Stomach smooth muscle (tissue), 2 donors: ENCODE results near the gene COPS2.
"Not testable (repeated sequence)": the region's sequence is repeated elsewhere in the genome, so short reads cannot be mapped to it uniquely, and the experiment has no call there.

Experiments
- H3K27ac ChIP-seq: one replicate; pipeline ENCODE4 v1.7.0; 2013; ENCODE audit warnings: mild to moderate bottlenecking, low read length, inconsistent platforms
- H3K27me3 ChIP-seq, 2 donors: one replicate each; pipeline ENCODE4 v1.7.0; 2013; ENCODE audit warnings: low read length in 2 of 2; ENCODE audit not compliant: insufficient read depth in 2 of 2, control insufficient read depth in 1 of 2
- H3K36me3 ChIP-seq, 2 donors: one replicate each; pipeline ENCODE4 v1.7.0; 2013; ENCODE audit warnings: low read length in 2 of 2; ENCODE audit not compliant: control insufficient read depth in 2 of 2, insufficient read depth in 2 of 2
- H3K4me1 ChIP-seq: one replicate; pipeline ENCODE4 v1.7.0; 2013; ENCODE audit warnings: low read length; ENCODE audit not compliant: control insufficient read depth, insufficient read depth
- H3K4me3 ChIP-seq, 2 donors: one replicate each; pipeline ENCODE4 v1.7.0; 2013; ENCODE audit warnings: low read length in 2 of 2
- H3K9ac ChIP-seq, 2 donors: one replicate each; pipeline ENCODE4 v1.7.0; 2013; ENCODE audit warnings: low read length in 2 of 2, mild to moderate bottlenecking in 1 of 2
- H3K9me3 ChIP-seq, 2 donors: one replicate each; pipeline ENCODE4 v1.7.0; 2013; ENCODE audit warnings: low read length in 2 of 2; ENCODE audit not compliant: control insufficient read depth in 2 of 2
- donor health status: healthy.
- donor health status: Pancreatic carcinoma.

The COPS2 gene

DNA sequence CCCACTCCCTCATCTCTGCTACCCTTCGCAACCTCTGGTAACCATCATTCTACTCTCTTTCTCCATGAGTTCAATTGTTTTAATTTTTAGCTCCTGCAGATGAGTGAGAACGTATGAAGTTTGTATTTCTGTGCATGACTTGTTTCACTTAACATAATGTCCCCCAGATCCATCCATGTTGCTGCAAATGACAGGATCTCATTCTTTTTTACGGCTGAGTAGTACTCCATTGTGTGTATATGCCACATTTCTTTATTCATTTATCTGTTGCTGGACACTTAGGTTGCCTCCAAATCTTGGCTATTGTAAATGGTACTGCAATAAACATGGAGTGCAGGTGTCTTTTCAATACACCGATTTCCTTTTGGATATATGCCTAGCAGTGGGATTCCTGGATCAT is 26.7 kb upstream of the COPS2 start:
- Histone ChIP-seq H3K9ac (no peak overlapping the region), H3K9me3 (no peaks in the 10 kb centered on the region), H3K4me3 (no peak overlapping the region), H3K4me1 (no peaks in the 10 kb centered on the region), H3K27me3 (no peaks in the 10 kb centered on the region), H3K27ac (no peak overlapping the region), H3K36me3 (no peaks in the 10 kb centered on the region)

DNA sequence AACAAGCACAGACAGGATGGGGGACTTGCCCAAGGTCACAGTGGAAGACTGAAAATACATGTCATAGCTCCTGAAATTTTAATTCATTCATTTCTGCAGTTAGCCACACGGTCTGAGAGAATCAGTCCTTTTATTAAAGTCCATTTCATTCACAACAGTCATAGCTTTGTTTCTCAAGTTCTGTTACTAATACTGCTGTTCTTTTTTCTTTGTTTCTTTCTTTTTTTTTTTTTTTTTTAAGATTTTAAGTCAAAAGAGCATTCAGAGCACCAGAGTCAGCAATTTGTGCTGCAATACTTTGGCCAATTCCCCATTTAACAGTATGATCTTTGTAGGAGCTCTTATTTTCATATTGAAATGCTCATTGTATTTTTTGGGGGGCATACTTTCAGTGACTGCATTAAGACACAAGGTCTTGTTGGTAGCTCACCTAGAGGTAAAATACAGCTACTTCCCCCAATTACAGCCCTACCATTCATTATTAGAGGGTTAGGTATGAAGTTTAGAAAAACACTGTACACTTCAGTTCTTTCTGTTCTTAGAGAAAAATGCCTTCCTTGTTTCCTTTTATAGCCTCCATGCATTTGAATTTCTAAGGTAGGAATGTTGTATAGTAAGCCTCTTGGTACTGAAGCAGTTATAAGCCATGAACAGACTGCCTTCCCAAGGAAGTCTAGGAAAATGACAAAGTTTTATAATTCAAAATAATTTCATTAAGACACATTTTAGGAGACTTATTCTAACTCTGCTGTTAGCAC is 24.2 kb upstream of the COPS2 start:
- Histone ChIP-seq H3K36me3 (no peaks in the 10 kb centered on the region), H3K27ac (no peak overlapping the region), H3K4me3 (no peak overlapping the region), H3K9me3 (no peaks in the 10 kb centered on the region), H3K4me1 (no peaks in the 10 kb centered on the region), H3K27me3 (no peaks in the 10 kb centered on the region), H3K9ac (no peak overlapping the region)

- no peaks in the 10 kb centered on the region for H3K36me3 ChIP-seq
- no peak overlapping the region for H3K27ac ChIP-seq
- H3K4me3 ChIP-seq = no peak overlapping the region
- H3K9ac ChIP-seq = no peak overlapping the region
- H3K9me3 ChIP-seq = no peaks in the 10 kb centered on the region
- H3K4me1 ChIP-seq = no peaks in the 10 kb centered on the region
- no peaks in the 10 kb centered on the region for H3K27me3 ChIP-seq
Measured at GRCh38 chr15:49178497-49178896, 23.1 kb upstream of the COPS2 start.

DNA sequence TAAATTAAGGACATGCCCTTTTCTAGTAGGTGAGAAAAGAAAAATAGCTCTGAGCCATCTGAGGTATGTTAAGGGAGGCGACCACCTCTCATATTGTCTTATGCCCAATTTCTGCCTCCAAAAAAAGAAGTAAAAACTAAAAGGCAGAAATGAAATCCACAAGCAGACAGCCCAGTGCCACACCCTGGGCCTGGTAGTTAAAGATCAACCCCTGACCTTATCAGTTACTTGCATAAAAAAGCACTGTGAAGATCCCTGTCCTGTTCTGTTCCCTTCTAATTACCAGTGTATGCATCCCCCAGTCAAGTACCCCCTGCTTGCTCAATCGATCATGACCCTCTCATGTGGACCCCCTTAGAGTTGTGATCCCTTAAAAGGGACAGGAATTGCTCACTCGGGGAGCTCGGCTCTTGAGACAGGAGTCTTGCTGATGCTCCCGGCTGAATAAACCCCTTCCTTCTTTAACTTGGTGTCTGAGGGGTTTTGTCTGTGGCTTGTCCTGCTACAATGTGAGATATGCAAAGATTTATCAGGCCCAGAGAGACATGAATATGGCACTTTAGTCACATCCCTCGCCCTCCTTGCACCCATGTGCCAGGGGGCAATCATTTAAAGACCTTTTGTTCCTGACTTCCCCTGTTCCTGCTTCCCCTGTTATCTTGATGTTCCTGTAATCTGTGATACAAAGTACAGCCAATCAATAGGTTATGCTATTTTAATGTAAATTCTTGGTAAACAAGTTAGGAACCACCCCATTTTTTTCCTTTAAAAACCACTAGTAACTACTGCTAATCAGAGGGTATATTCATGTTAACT is 20.4 kb upstream of the COPS2 start:
- not testable (repeated sequence) for H3K4me1 ChIP-seq, H3K27ac ChIP-seq, H3K27me3 ChIP-seq, H3K9me3 ChIP-seq, H3K4me3 ChIP-seq, H3K9ac ChIP-seq, H3K36me3 ChIP-seq

GRCh38 chr15:49174902-49175301 is 19.5 kb upstream of the COPS2 start:
- no peaks in the 10 kb centered on the region for H3K27me3 ChIP-seq
- no peak overlapping the region for H3K4me3 ChIP-seq
- H3K9ac ChIP-seq = no peak overlapping the region
- no peak overlapping the region for H3K27ac ChIP-seq
- no peaks in the 10 kb centered on the region for H3K9me3 ChIP-seq
- peaks cover 2% of the 10 kb centered on the region for H3K4me1 ChIP-seq
- H3K36me3 ChIP-seq = no peaks in the 10 kb centered on the region

DNA sequence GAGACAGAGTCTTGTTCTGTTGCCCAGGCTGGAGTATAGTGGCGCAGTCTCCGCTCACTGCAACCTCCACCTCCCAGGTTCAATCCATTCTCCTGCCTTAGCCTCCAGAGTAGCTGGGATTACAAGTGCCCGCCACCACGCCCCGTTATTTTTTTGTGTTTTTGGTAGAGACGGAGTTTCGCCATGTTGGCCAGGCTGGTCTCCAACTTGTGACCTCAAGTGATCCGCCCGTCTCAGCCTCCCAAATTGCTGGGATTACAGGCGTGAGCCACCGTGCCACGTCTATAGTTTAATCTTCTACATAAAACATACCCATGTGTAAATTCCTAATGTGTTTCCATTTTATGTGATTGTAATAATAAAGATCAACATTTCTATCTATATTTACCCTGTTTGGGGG is 16.4 kb upstream of the COPS2 start:
- Histone ChIP-seq H3K27me3 (no peaks in the 10 kb centered on the region), H3K27ac (no peak overlapping the region), H3K9ac (no peak overlapping the region), H3K4me1 (peaks cover 4% of the 10 kb centered on the region), H3K36me3 (no peaks in the 10 kb centered on the region), H3K4me3 (no peak overlapping the region), H3K9me3 (no peaks in the 10 kb centered on the region)

DNA sequence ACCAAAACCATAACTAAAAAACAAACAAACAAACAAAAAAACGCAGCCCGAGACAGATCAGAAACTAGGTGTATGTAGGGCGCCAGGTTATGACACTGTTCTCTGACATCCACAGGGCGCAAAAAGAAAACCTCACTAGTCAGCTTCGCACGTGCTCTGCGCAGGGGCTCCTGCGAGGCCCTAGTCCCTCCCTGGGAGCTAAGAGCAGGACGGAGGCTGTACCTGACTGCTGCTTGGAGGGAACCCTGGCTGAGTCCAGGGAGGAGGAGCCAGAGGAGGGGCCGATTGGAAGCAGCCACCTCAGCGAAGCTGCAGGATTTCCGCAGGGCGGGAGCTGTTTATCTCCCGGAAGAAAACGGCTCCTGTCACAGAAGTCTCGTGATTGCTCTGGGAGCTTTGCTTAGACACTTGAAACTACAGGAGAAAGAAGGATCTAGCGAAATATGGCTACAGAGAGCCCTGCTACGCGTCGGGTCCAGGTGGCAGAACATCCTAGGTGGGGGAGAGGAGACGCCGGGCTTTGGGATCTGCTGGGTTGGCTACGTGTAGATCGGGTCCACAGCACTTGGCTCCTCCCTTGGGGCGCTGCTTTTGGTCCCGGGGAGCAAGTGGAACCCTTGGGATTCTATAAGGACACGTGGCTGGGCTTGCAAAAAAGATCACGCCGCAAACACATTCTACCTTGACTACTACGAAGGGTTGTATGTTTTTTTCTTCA is 14.6 kb upstream of the COPS2 start, which contains the start of gene GALK2:
GALK2 (plus strand) TSS at position 368 of the 718 bp plus-strand sequence; CDS start at position 444, 76 bp downstream.
- Histone ChIP-seq H3K9me3 (no peaks in the 10 kb centered on the region), H3K4me1 (peaks cover 4% of the 10 kb centered on the region), H3K36me3 (no peaks in the 10 kb centered on the region), H3K27ac (peak within 1 kb of the TSS; percentile 25), H3K4me3 (peak within 1 kb of the TSS; percentile 84 to 93), H3K27me3 (no peaks in the 10 kb centered on the region), H3K9ac (peak within 1 kb of the TSS; percentile 69 to 78)

- H3K27ac ChIP-seq = no peak overlapping the region
Measured at GRCh38 chr15:49168016-49168415, 12.6 kb upstream of the COPS2 start.

DNA sequence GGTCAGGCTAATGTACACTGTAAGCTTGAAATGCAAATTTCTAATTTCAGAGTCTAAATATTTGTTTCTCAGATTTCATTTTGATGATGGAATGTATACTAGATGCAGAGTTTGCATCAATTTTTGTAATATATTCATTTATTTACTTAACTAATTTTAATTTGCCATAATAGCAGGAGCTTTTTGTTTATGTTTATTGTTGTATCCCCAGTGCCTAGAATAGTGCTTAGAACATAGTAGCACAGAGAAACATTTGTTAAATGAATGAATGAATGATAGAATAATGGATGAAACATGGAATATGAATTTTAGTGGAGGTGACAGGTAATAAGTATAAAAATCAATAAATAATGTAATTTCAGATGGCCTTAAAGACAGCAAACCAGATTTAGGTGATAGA is 9.5 kb upstream of the COPS2 start:
- Histone ChIP-seq H3K9me3 (no peaks in the 10 kb centered on the region), H3K4me3 (no peak overlapping the region), H3K4me1 (peaks cover 2% of the 10 kb centered on the region), H3K36me3 (peaks cover 0 to 5% of the 10 kb centered on the region in 2 donors), H3K9ac (no peak overlapping the region), H3K27ac (no peak overlapping the region), H3K27me3 (no peaks in the 10 kb centered on the region)

More at GRCh38 chr15:49168016-49168415, 12.6 kb upstream of the COPS2 start:
- no peaks in the 10 kb centered on the region for H3K36me3 ChIP-seq
- H3K27me3 ChIP-seq = no peaks in the 10 kb centered on the region
- peaks cover 4% of the 10 kb centered on the region for H3K4me1 ChIP-seq
- no peak overlapping the region for H3K4me3 ChIP-seq
- H3K9me3 ChIP-seq = no peaks in the 10 kb centered on the region
- H3K9ac ChIP-seq = no peak overlapping the region

- Histone ChIP-seq H3K36me3 (peaks cover 0 to 5% of the 10 kb centered on the region in 2 donors), H3K4me3 (no peak overlapping the region), H3K9ac (no peak overlapping the region)
Measured at GRCh38 chr15:49163678-49164077, 8.3 kb upstream of the COPS2 start.

More at GRCh38 chr15:49163678-49164077, 8.3 kb upstream of the COPS2 start:
- Histone ChIP-seq H3K27ac (no peak overlapping the region), H3K9me3 (no peaks in the 10 kb centered on the region), H3K27me3 (no peaks in the 10 kb centered on the region), H3K4me1 (no peaks in the 10 kb centered on the region)
